ENCODE data around the gene HTRA1.

The HTRA1 gene

GRCh38 chr10:122560279-122560804 is 99.0 kb downstream of the HTRA1 start, which contains the start of gene DMBT1:
DMBT1 (plus strand) TSS chr10:122560754; CDS start chr10:122560771, 17 bp downstream.
- POLR2A ChIA-PET, result no interaction called here
- CTCF ChIA-PET, result interaction anchor here (1.1 kb wide), 1 partner anchor 261 kb away, joined by 3 read pairs; no protein-coding TSS in a partner anchor
- TF ChIP-seq, protein P1, sequence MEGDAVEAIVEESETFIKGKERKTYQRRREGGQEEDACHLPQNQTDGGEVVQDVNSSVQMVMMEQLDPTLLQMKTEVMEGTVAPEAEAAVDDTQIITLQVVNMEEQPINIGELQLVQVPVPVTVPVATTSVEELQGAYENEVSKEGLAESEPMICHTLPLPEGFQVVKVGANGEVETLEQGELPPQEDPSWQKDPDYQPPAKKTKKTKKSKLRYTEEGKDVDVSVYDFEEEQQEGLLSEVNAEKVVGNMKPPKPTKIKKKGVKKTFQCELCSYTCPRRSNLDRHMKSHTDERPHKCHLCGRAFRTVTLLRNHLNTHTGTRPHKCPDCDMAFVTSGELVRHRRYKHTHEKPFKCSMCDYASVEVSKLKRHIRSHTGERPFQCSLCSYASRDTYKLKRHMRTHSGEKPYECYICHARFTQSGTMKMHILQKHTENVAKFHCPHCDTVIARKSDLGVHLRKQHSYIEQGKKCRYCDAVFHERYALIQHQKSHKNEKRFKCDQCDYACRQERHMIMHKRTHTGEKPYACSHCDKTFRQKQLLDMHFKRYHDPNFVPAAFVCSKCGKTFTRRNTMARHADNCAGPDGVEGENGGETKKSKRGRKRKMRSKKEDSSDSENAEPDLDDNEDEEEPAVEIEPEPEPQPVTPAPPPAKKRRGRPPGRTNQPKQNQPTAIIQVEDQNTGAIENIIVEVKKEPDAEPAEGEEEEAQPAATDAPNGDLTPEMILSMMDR (IDR thresholded peaks at IDR 0.05; ENCODE audit: control extremely low read depth, extremely low read depth, low read depth, missing control alignments), result no peak
- no peak for DNase-seq (ENCODE audit: extremely low spot score)

GRCh38 chr10:122561212-122561611 is 99.9 kb downstream of the HTRA1 start:
- DNase-seq (ENCODE audit: extremely low spot score), result no peak
- TF ChIP-seq, protein P1 (IDR thresholded peaks at IDR 0.05; ENCODE audit: control extremely low read depth, extremely low read depth, low read depth, missing control alignments), result no peak
- CTCF ChIA-PET, result no interaction called here
- POLR2A ChIA-PET, result no interaction called here

- CTCF ChIA-PET, result no interaction called here
- POLR2A ChIA-PET, result no interaction called here
- TF ChIP-seq, protein P1 (IDR thresholded peaks at IDR 0.05; ENCODE audit: control extremely low read depth, extremely low read depth, low read depth, missing control alignments), result no peak
- DNase-seq (ENCODE audit: extremely low spot score), result no peak
Observed at GRCh38 chr10:122561792-122562191, 100.4 kb downstream of the HTRA1 start.

All from GM10248 (cell line).